GM23338 (cell line): Measurements from ENCODE around the gene DENND2A.
"Not testable (repeated sequence)": the region's sequence is repeated elsewhere in the genome, so short reads cannot be mapped to it uniquely, and the experiment has no call there.

ENCODE experiments used
- CTCF ChIP-seq, 2 experiments: fragments of 200-600 bp in 1 of 2; sonication (generic) in 1 of 2; conservative IDR thresholded peaks; 2 replicates each; pipeline versions ENCODE4 v1.5.1 to v1.6.1; 2016 to 2017; ENCODE audit warnings: antibody characterized with exemption in 2 of 2, low read depth in 2 of 2, mild to moderate bottlenecking in 2 of 2, moderate library complexity in 1 of 2
- EZH2 ChIP-seq: fragments of 200-600 bp; sonication (generic); IDR thresholded peaks from one replicate; pipeline ENCODE4 v1.8.0; 2017; ENCODE audit warnings: antibody characterized with exemption, mild to moderate bottlenecking, low read depth; ENCODE audit not compliant: unreplicated experiment
- EZH2phosphoT487 ChIP-seq: fragments of 200-600 bp; sonication (generic); IDR thresholded peaks from one replicate; pipeline ENCODE4 v1.8.1; 2018; ENCODE audit warnings: antibody characterized with exemption; ENCODE audit not compliant: unreplicated experiment
- JUNB ChIP-seq: IDR thresholded peaks from one replicate; pipeline ENCODE4 v1.6.1; 2016; ENCODE audit warnings: antibody characterized with exemption; ENCODE audit not compliant: unreplicated experiment
- POLR2AphosphoS5 ChIP-seq: IDR thresholded peaks from 2 replicates; pipeline ENCODE4 v1.6.1; 2016; ENCODE audit warnings: antibody characterized with exemption, low read depth

GRCh38 chr7:140507556-140507955 is 133.1 kb downstream of the DENND2A start:
- TF ChIP-seq CTCF (conservative IDR thresholded peaks at IDR 0.05; ENCODE audit: low read depth in 2 of 2); POLR2AphosphoS5; EZH2; JUNB; EZH2phosphoT487: not testable (repeated sequence)
